Thyroid gland (tissue), 4 donors: ENCODE measurements around the gene KIF16B.

Experiments
- CTCF ChIP-seq, 6 experiments: fragments of 200-600 bp in 3 of 6; fragments of 450-650 bp in 3 of 6; sonication (generic) in 3 of 6; IDR thresholded peaks; one replicate each; pipeline ENCODE4 v1.5.1; 2016 to 2019; ENCODE audit warnings: antibody characterized with exemption in 6 of 6, mild to moderate bottlenecking in 2 of 6, inconsistent platforms in 1 of 6, moderate library complexity in 1 of 6
- POLR2A ChIP-seq, 2 donors: fragments of 450-650 bp; IDR thresholded peaks; one replicate each; pipeline ENCODE4 v1.6.1; 2017; ENCODE audit warnings: antibody characterized with exemption in 2 of 2, mild to moderate bottlenecking in 2 of 2, moderate library complexity in 1 of 2

- TF ChIP-seq CTCF (IDR thresholded peaks at IDR 0.05) (no peak), POLR2A (IDR thresholded peaks at IDR 0.05) (no peak)
Measured at GRCh38 chr20:16617056-16617455, 43.8 kb upstream of the KIF16B start.
